GM21528 (cell line): Measurements from ENCODE around the gene GJD3.

ENCODE experiments used
- ATAC-seq: cut with Tn5 transposase; IDR thresholded peaks from one replicate; pipeline ENCODE4 v1.9.1; 2021; ENCODE audit warnings: mild to moderate bottlenecking, moderate library complexity; ENCODE audit not compliant: unreplicated experiment, low FRiP score

The GJD3 gene

GRCh38 chr17:40326832-40327199 is 37.7 kb downstream of the GJD3 start:
- no peak for ATAC-seq

DNA sequence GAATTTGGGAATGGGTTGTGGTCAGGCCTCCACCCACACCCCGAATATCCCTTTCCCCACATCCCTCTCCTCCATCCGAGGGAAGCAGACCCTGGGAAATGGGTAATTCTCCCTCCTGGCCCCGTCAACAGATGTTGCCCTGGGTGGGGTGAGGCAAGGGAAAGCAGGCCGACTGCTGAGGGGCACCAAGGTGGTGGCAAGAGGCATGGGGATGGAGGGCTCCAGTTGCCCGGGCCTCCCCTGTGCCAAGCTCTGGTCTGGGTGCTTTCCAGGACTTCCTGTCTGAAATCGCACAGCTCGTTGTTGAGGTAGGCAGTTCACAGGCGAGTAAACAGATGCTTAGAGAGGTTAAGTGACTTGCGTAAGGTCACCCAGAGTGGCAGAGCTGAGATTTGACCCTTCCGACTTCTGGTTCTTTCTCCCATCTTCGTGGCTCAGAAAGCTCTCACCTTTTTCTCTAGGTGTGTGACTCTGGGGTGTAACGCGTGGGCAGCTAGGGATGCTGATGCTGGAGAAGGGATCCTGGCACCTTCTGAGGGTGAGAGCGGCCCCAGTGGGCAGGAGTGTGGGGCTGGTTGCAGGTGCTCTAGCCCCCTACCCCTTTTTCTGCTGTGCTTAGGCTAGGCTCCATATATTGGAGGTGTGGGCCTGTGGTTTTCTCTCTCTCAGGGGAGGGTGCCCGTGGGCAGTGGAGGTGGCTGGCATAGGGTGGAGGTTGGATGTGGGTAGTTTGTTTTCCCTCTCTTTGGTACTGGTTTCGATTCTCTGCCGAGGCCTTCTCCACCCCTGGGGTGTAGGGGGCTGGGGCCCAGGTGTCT is 38.3 kb downstream of the GJD3 start:
- ATAC-seq = no peak

DNA sequence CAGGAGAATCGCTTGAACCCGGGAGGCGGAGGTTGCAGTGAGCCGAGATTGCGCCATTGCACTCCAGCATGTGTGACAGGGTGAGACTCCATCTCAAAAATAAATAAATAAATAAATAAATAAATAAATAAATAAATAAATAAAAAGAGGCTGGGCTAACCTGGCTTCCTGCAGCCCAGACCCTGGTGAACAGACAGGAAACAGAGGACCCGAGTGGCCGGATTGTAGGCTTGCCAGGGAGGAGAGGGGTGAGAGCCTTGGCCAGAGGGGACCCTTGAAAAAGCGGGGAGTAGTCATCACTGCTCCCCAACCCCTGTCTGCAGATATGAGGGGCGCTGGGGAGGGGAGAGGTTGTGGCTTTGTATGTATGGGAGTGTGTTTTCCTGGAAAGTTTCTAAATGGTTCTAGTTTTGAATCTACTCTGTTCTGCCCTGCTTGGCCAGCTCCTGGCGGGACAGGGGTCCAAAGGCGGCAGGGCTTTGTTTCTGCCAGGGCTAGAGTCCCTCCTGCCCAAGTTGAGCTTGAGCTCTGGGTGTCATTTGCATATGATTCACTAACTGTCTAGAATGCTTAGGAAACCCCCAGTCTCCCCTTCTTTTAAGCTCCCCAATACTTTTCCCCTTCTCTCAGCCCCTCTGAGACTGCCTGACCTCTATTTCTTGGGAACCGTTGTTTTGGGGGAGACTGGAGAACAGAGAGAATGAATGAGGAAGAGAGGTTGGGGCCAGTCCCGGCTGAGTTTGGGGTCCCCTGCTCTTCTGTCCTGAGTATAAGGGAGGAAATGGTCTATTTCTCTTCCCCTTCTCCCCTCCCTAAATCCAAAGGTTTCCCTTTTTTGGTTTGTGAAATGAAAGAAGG is 39.2 kb downstream of the GJD3 start:
- ATAC-seq = no peak

GRCh38 chr17:40323391-40324381 is 40.9 kb downstream of the GJD3 start:
- ATAC-seq = no peak

DNA sequence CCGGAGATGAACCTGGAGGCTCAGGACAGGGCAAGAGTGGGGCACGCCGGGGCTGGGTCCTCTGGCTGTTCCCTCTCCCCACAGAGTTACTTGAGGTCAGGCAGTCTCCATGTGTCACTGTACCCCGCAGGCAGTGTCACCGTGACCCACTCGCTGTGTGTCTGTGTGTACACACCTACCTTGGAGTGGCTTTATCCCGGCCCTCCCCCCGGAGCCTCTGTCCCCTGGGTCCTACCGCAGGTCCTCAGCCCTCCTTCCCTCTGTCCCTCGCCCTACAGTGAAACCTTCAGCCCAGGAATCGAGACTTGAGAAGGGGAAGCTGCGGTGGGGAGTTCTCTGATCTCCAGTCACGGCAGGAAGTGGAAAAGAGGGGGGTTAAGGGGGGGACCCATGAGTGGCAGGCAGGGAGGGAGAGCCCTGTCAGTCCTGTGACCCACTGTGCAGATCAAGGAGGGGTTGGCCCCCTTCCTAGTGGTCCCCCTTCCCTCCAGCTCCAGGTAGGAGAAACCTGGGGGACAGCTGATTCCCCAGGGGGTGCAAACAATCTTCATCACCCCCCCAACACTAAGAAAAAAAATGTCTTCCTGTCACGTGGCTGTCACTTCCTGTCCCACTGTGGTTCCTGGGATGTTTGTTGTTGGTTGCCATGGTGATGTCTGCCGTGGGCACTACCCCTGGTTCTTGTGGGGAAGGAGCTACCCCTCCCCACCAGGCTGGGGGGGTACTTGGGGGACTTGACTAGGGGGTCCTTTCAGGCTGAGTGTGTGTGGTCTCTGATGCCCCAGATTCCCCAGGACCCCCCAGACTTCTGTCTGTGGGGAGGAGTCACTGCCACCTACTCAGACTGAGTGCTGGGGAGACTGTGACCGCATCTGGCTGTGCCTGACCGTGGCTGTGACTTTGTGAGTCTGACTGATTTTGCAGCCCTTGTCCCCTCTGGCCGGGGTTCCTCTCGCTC is 41.9 kb downstream of the GJD3 start:
- ATAC-seq = peak; percentile 39

- ATAC-seq = no peak
Observed at GRCh38 chr17:40321961-40322357, 42.6 kb downstream of the GJD3 start.

- no peak for ATAC-seq
Observed at GRCh38 chr17:40321524-40321929, 43.0 kb downstream of the GJD3 start.

DNA sequence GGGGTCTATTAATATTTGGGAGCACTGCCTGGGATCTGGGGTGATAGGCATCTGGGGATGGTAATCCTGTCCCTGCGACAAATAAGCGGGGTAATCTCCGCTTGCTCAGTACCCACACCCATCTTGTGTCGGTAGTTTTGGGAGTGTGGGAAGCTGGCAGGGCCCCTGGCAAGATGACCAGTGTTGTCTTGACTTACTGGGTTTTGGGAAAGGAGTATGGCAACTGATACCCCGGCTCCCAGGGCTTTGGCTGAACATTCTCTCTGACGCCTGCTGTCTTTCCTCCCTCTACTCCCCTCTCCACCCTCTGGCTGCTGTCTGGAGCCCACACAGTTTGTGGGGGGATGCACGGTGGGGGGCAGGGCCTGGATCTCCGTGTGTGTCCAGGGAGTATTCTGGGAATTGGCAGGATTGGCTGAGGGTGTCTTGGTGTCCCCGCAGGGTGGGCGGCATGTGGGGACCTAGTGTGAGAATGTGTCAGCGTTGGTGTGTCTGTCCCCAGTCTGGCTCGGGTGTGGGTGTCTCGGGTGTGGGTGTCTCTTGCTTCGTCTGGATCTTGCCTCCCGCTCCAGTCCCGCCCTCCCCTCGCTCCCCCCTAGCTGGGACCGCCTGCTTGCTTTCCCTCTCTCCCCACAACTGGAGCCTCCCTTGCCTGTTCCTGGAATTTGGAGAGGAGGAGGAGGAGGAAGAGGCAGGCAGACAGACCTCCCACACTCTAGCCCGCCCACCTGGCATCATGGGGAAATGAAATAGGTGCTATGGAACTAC is 43.6 kb downstream of the GJD3 start:
- no peak for ATAC-seq

- no peak for ATAC-seq
Observed at GRCh38 chr17:40319651-40320540, 44.6 kb downstream of the GJD3 start.

- ATAC-seq = no peak
Observed at GRCh38 chr17:40318830-40319391, 45.6 kb downstream of the GJD3 start.

GRCh38 chr17:40317880-40318829 is 46.4 kb downstream of the GJD3 start:
- ATAC-seq = peak; percentile 56

GRCh38 chr17:40317345-40317873 is 47.1 kb downstream of the GJD3 start:
- ATAC-seq = no peak

DNA sequence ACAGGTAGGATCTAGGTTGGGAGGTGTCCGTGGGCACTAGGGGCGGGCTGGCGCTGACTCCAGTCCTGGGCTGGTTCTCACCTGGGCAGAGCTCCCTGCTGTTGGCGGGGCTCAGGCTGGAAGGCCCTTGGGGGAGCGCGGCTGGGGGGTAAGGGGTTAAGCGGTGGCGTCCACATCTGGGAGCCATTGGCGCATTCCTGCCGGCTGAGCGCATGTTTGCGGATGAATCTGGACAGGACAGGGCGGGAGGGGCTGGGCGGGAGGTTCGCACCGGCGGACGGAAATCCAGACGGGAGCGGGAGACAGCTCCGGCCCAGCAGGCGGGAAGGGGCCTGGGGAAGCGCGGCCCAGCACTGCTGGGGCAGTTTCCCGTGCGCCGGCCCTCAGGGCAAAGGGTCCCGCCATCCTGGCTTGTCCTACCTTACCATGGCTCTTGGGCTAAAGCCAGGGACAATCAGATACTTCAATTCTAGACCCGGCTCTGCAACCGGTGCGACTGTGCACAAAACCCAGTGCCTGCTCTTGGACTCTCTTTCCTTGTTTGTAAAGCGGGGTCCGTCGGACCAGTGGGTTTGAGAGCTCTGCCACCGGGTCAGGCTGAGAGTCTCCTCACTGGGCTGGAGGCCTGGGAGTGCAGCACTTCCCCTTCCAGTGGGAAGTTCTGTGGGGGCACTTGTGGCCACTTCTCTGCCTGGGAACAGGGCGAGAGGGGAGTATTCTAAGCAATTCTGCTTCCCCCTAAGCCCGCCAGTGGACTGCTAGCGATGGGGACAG is 47.8 kb downstream of the GJD3 start:
- ATAC-seq = no peak

- no peak for ATAC-seq
Observed at GRCh38 chr17:40315678-40316570, 48.6 kb downstream of the GJD3 start.
